Astrocyte (in vitro differentiated cells and primary cell): ENCODE measurements around the gene TWIST2.

ENCODE experiments used
- CTCF ChIP-seq: IDR thresholded peaks from 2 replicates; pipeline ENCODE4 v1.5.1; 2011; ENCODE audit warnings: low read depth, mild to moderate bottlenecking, inconsistent platforms, low read length, moderate library complexity; ENCODE audit not compliant: insufficient read depth
- EZH2 ChIP-seq: IDR thresholded peaks from 2 replicates; pipeline ENCODE4 v1.6.1; 2012; ENCODE audit warnings: mild to moderate bottlenecking, low read length, inconsistent platforms; ENCODE audit not compliant: insufficient read depth

- TF ChIP-seq CTCF (no peak), EZH2 (no peak)
Observed at GRCh38 chr2:238926761-238927611, 79.1 kb downstream of the TWIST2 start.
